ENCODE results near the gene PCGF5. TPM values are rescaled to one million over a fixed set of nuclear protein-coding genes. Genes with fewer than 3 reads are reported as not detected.

Gene PCGF5
- total and polyA plus RNA-seq, 2 of the 8 experiments (the other 6 are each of a cell fraction or from before 2014, with no cell fraction given), result 5.8 to 8.4 TPM

DNA sequence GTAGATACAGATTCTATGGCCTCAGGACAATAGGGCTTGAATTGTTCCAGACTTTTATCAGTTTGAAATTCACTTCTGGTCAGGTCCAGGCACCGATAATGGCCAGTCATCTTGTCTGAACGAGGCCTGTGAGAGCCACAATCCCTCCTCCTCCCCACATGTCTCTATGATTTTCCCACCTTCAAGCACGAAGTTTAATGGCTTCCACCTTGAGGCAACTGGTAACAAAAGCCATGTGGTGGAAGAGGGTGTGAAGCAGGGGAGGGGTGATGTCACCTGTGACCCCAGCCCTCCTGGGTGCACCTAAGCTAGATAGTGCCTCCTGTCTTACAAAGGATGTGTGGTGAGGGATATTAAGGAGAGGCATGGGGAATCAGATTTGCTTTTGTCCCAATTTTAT, 89.2 kb downstream of the PCGF5 start:
- Histone ChIP-seq H2BK120ac (replicated peaks; ENCODE audit: low read depth, low read length) (no peak overlapping the region), H3K27me3 (replicated peaks in 1 of 4; ENCODE audit: control insufficient read depth in 3 of 4, extremely low read depth in 1 of 4, insufficient read depth in 3 of 4, low read length in 3 of 4) (no peaks in the 10 kb centered on the region), H2BK5ac (ENCODE audit: low read depth, low read length) (no peak overlapping the region), H3K56ac (replicated peaks; ENCODE audit: insufficient read length, low read depth, low read length) (no peak overlapping the region), H3K23ac (ENCODE audit: insufficient read length) (no peak overlapping the region), H2AK5ac (ENCODE audit: low read depth, low read length) (no peak overlapping the region), H4K8ac (ENCODE audit: extremely low read depth, insufficient read depth, low read length) (no peak overlapping the region), H3K23me2 (ENCODE audit: low read depth, low read length) (no peaks in the 10 kb centered on the region), H3K4me3 (ENCODE audit: extremely low read depth in 1 of 4, insufficient read depth in 2 of 4, low read depth in 3 of 4, low read length in 4 of 4) (no peak overlapping the region), H3K27ac (ENCODE audit: low read depth, low read length) (no peak overlapping the region), H2BK12ac (ENCODE audit: low read depth, low read length) (no peak overlapping the region), H3K9ac (replicated peaks in 1 of 4; ENCODE audit: extremely low read depth in 1 of 4, low read depth in 3 of 4, low read length in 3 of 4) (no peak overlapping the region), H3K18ac (ENCODE audit: extremely low read depth, low read length) (no peak overlapping the region), H4K20me1 (replicated peaks in 1 of 2; ENCODE audit: control insufficient read depth in 1 of 2, insufficient read depth in 2 of 2, low read length in 2 of 2) (no peaks in the 10 kb centered on the region), H2BK20ac (ENCODE audit: low read length) (no peak overlapping the region), H3K79me1 (ENCODE audit: low read depth, low read length) (no peaks in the 10 kb centered on the region), H4K91ac (replicated peaks; ENCODE audit: insufficient read length, low read length) (no peak overlapping the region), H3K4ac (replicated peaks; ENCODE audit: insufficient read length, low read depth, low read length) (no peak overlapping the region), H4K5ac (ENCODE audit: insufficient read length, low read depth, low read length) (no peak overlapping the region), H3K9me3 (ENCODE audit: insufficient read depth in 2 of 2, low read depth in 1 of 2, low read length in 1 of 2) (no peaks in the 10 kb centered on the region), H3K79me2 (ENCODE audit: control insufficient read depth in 1 of 2, insufficient read depth in 2 of 2, low read length in 2 of 2) (no peaks in the 10 kb centered on the region), H3K14ac (ENCODE audit: insufficient read length) (no peak overlapping the region), H3K4me1 (replicated peaks in 1 of 4; ENCODE audit: control insufficient read depth in 3 of 4, insufficient read depth in 4 of 4, low read length in 3 of 4) (no peaks in the 10 kb centered on the region), H2AFZ (ENCODE audit: low read length) (no peak overlapping the region), H3K4me2 (ENCODE audit: insufficient read depth in 1 of 2, low read depth in 2 of 2, low read length in 2 of 2) (no peak overlapping the region), H3K36me3 (ENCODE audit: control insufficient read depth in 2 of 4, insufficient read depth in 4 of 4, low read length in 3 of 4) (no peaks in the 10 kb centered on the region), H2BK15ac (ENCODE audit: low read length) (no peak overlapping the region)
- TF ChIP-seq TCF12 (IDR thresholded peaks at IDR 0.05; ENCODE audit: low read depth, low read length), result no peak
- TF ChIP-seq, protein P1, sequence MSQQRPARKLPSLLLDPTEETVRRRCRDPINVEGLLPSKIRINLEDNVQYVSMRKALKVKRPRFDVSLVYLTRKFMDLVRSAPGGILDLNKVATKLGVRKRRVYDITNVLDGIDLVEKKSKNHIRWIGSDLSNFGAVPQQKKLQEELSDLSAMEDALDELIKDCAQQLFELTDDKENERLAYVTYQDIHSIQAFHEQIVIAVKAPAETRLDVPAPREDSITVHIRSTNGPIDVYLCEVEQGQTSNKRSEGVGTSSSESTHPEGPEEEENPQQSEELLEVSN (IDR thresholded peaks at IDR 0.05), result peak; percentile 75
- no peak for TF ChIP-seq GTF2F1 (IDR thresholded peaks at IDR 0.05; ENCODE audit: borderline replicate concordance, low read depth, low read length)
- TF ChIP-seq, protein P2, sequence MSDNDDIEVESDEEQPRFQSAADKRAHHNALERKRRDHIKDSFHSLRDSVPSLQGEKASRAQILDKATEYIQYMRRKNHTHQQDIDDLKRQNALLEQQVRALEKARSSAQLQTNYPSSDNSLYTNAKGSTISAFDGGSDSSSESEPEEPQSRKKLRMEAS (IDR thresholded peaks at IDR 0.05), result peak; percentile 80
- FAIRE-seq (no peak), DNase-seq (ENCODE audit: low read depth in 1 of 2, low spot score in 2 of 2) (no peak)
- POLR2A ChIA-PET (ENCODE audit: partially characterized antibody), result no interaction called here
- CTCF ChIA-PET (ENCODE audit: partially characterized antibody), result interaction anchor here (4.8 kb wide), 1 partner anchor 11 kb away, joined by 26 read pairs; no protein-coding TSS in a partner anchor
- 91% methylated on average over 3 of the region's 3 CpGs; no CpG with 5 or more reads in 1 of the 2 experiments for WGBS, 2 experiments (ENCODE audit: extremely low coverage in 1 of 2, insufficient coverage in 1 of 2, insufficient read length in 1 of 2, insufficient replicate concordance in 2 of 2, low coverage in 1 of 2, low lambda C conversion rate in 2 of 2, missing lambda C conversion rate in 1 of 2)
